Ureter (tissue), 1 donor: ENCODE measurements around the gene GRPEL2. TPM values are rescaled to one million over a fixed set of nuclear protein-coding genes. Genes with fewer than 3 reads are reported as not detected.
"Not testable (repeated sequence)": the region's sequence is repeated elsewhere in the genome, so short reads cannot be mapped to it uniquely, and the experiment has no call there.

Source experiments
- DNase-seq: peaks from one replicate; pipeline ENCODE4 v3.0.0-alpha.2; 2020; ENCODE audit warnings: low spot score
- total RNA-seq: library from RNA; stranded (reverse); gene quantifications from one replicate; pipeline ENCODE4 v1.2.4, GENCODE V29; 2023
- donor health status: DM: yes; HTN: yes; CAD: no.

Gene GRPEL2
- total RNA-seq, 1 donor from 2014 or later: 14.4 TPM

DNA sequence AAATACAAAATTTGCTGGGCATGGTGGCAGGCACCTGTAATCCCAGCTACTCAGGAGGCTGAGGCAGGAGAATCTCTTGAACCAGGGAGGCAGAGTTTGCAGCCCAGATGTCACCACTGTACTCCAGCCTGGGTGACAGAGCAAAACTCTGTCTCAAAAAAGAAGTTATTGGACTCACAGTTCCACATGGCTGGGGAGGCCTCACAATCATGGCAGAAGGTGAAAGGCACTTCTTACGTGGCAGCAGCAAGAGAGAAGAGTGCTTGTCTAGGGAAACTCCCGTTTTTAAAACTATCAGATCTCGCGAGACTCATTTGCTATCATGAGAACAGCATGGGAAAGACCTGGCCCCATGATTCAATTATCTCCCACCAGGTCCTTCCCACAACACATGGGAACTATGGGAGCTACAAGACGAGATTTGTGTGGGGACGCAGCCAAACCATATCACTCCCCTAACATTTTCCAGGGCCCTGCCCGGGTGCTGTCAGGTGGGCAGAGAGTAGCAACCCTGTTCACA is 53.5 kb downstream of the GRPEL2 start:
- DNase-seq: not testable (repeated sequence)

DNA sequence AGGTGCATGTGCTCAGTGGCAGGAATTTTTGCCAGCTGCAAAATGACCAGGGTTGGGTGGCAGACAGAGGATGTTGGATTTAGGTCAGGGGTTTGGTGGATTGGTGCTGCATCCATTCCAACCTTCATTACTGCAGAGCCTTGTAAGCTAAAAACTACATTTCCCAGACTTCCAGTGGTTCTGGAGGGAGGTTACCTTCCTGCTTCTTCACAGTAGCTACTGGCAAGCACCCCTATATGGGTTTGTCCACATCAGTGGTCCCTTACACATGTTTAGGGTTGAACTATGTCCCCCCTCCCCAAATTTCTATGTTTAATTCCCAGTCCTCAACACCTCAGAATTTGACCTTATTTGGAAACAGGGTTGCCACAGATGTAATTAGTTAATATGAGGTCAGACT is 54.5 kb downstream of the GRPEL2 start:
- no peak for DNase-seq

DNA sequence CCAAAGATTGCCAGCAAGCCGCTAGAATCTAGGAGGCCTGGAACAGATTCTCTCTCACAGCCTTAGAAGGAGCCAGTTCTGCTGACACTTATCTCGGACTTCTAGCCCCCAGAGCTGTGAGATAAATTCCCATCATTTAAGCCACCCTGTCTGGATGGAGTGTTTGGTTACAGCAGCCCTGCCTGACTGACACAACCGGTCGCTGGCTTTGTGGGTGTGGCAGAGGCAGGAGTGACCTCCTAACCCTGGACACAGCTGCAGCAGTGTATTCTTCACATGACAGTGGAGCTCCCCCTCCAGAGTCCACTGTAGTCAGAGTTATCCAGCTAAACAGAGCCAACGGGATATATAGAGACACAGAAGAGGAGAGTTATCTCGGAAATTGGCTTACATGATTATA is 55.0 kb downstream of the GRPEL2 start:
- no peak for DNase-seq

DNA sequence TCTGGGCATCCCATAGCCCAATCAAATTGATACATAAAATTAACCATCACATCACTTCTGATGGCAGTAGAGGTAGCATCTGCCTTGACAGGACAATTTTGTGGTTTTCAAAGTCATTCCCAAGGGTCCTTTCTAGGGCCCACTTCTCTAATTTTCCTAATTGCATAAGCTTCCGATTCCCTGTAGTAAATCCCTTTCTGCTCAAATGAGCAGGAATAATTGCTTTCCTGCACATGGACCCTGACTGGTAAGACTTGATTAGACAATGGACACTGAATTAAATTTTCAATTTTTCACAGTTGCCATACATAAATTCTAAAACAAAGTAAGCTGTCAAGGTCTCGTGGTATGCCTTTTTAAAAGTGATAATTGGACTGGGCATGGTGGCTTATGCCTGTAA is 55.8 kb downstream of the GRPEL2 start:
- no peak for DNase-seq

DNA sequence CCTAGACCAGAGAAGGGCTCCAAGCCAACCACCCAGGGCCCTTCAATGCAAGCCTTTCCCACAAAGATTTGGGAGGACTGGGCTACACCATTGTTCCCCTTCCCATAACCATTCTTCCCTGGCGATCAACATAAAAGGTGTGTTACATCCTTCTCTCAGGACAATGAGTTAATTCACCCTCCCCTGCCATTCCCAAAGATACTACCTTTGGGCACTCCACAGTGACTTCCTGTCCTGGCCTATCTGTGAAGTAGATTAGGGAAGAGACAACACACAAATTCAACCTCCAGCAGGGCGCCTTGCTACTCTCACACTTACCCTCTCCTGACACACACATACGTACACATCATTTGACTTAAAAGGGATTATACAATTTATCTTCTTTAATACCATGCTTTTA is 57.0 kb downstream of the GRPEL2 start:
- DNase-seq: no peak

Other genes starting within 250 kb of the GRPEL2 start
- 101 TPM for gene ABLIM3, start 204.0 kb upstream of the GRPEL2 start, total RNA-seq
- 8.4 TPM for gene AFAP1L1, start 73.6 kb upstream of the GRPEL2 start, total RNA-seq
- 14.7 TPM for gene PCYOX1L, start 12.5 kb downstream of the GRPEL2 start, total RNA-seq
- gene IL17B, start 33.8 kb downstream of the GRPEL2 start, total RNA-seq: not detected
- gene CSNK1A1, start 205.9 kb downstream of the GRPEL2 start, total RNA-seq: 381 TPM
- 11.9 TPM for gene ARHGEF37, start 236.0 kb downstream of the GRPEL2 start, total RNA-seq